Measurements from ENCODE around the gene PCDHGB3.
A peak's percentile ranks its signal among the peaks of the same experiment; 100 is the strongest.
"Not testable (repeated sequence)": the region's sequence is repeated elsewhere in the genome, so short reads cannot be mapped to it uniquely, and the experiment has no call there.

The PCDHGB3 gene

DNA sequence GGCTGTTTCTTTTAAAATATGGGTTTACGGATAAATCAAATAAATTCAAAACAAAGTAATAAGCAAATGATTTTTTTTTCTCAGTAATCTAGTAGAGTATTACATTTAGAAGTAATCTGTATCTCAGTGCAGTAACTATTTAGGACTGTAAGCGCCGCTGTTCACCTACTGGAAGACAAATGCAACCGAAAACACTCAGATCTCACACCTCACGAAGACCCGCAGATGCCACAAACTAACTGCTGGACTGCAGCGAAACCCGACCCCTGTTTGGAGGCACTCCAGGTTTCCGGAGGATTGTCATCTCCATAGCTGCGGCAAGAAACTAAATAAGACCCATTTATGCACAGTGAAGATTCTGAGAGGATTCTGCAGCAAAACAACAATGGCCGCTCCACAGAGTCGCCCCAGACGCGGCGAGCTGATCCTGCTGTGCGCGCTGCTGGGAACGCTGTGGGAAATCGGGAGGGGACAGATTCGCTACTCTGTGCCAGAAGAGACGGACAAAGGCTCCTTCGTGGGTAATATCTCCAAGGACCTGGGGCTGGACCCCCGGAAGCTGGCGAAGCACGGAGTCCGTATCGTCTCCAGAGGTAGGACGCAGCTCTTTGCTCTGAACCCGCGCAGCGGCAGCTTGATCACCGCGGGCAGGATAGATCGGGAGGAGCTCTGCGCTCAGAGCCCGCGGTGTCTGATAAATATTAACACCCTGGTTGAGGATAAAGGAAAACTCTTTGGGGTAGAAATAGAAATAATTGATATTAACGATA is 22.6 kb downstream of the PCDHGB3 start, which contains the start of gene PCDHGA8:
Gene PCDHGA8, plus strand, starts transcription at position 205 of the 770 bp plus-strand sequence. Its CDS starts 181 bp downstream, at position 386.
- no peak for DNase-seq (ENCODE audit: low read depth in 2 of 2)

DNA sequence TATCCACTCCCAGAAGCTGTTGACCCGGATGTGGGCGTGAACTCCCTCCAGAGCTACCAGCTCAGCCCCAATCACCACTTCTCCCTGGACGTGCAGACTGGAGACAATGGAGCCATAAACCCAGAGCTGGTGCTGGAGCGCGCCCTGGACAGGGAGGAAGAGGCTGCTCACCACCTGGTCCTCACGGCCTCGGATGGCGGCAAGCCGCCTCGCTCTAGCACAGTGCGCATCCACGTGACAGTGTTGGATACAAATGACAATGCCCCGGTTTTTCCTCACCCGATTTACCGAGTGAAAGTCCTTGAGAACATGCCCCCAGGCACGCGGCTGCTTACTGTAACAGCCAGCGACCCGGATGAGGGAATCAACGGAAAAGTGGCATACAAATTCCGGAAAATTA is 23.2 kb downstream of the PCDHGB3 start:
- DNase-seq (ENCODE audit: low read depth in 2 of 2), result no peak

DNA sequence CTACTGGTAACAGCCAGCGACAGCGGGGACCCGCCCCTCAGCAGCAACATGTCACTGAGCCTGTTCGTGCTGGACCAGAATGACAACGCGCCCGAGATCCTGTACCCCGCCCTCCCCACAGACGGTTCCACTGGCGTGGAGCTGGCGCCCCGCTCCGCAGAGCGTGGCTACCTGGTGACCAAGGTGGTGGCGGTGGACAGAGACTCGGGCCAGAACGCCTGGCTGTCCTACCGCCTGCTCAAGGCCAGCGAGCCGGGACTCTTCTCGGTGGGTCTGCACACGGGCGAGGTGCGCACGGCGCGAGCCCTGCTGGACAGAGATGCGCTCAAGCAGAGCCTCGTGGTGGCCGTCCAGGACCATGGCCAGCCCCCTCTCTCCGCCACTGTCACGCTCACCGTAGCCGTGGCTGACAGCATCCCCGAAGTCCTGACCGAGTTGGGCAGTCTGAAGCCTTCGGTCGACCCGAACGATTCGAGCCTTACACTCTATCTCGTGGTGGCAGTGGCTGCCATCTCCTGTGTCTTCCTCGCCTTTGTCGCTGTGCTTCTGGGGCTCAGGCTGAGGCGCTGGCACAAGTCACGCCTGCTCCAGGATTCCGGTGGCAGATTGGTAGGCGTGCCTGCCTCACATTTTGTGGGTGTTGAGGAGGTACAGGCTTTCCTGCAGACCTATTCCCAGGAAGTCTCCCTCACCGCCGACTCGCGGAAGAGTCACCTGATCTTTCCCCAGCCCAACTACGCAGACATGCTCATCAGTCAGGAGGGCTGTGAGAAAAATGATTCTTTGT is 24.6 kb downstream of the PCDHGB3 start:
- not testable (repeated sequence) for DNase-seq (ENCODE audit: low read depth in 2 of 2)

DNA sequence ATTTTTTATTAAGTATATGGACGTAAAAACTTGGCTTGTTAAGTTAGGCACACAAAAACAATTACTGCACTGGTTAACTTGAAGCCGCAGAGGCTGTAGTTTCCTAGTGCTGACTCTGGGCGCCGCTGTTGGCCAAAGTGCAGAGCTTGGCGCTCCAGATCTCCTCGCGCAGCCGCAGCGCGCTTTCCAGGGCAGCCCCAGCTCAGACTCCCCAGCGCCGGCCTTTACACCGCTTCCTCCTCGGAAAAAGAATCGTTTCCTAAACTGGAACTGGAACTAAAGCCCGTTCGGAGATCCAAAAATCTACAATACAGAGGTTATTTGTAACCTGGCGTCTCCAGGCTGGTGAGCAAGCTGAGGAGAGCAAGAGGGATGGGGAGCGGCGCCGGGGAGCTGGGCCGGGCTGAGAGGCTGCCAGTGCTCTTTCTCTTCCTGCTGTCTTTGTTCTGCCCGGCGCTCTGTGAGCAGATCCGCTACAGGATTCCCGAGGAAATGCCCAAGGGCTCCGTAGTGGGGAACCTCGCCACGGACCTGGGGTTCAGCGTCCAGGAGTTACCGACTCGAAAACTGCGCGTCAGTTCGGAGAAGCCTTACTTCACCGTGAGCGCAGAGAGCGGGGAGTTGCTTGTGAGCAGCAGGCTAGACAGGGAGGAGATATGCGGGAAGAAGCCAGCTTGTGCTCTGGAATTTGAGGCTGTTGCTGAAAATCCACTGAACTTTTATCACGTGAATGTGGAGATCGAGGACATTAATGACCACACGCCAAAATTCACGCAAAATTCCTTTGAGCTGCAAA is 27.9 kb downstream of the PCDHGB3 start, which contains the start of gene PCDHGB5:
Gene PCDHGB5, plus strand, starts transcription at position 192 of the 796 bp plus-strand sequence. Its CDS starts 181 bp downstream, at position 373.
- DNase-seq (ENCODE audit: low read depth in 2 of 2), result peak in 1 of 2 donors; percentile 24

DNA sequence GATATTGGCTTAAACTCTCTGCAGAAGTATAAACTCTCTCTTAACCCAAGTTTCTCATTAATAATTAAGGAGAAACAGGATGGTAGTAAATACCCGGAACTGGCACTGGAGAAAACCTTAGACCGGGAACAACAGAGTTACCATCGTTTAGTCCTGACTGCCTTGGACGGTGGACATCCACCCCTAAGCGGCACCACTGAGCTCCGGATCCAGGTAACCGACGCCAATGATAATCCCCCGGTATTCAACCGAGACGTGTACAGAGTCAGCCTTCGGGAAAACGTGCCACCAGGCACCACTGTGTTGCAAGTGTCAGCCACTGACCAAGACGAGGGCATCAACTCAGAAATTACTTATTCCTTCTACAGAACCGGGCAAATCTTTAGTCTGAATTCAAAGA is 28.6 kb downstream of the PCDHGB3 start:
- DNase-seq (ENCODE audit: low read depth in 2 of 2), result no peak

DNA sequence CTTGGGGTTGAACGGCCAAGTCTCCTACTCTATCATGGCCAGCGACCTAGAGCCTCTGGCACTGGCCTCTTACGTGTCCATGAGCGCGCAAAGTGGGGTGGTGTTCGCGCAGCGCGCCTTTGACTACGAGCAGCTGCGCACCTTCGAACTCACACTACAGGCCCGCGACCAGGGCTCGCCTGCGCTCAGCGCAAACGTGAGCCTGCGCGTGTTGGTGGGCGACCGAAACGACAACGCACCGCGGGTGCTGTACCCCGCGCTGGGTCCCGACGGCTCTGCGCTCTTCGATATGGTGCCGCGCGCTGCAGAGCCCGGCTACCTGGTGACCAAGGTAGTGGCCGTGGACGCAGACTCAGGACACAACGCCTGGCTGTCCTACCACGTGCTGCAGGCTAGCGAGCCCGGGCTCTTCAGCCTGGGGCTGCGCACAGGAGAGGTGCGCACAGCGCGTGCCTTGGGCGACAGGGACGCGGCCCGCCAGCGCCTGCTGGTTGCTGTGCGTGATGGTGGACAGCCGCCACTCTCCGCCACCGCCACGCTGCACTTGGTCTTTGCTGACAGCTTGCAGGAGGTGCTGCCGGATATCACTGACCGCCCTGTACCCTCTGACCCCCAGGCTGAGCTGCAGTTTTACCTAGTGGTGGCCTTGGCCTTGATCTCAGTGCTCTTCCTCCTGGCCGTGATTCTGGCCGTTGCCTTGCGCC is 29.7 kb downstream of the PCDHGB3 start:
- DNase-seq (ENCODE audit: low read depth in 2 of 2), result no peak

DNA sequence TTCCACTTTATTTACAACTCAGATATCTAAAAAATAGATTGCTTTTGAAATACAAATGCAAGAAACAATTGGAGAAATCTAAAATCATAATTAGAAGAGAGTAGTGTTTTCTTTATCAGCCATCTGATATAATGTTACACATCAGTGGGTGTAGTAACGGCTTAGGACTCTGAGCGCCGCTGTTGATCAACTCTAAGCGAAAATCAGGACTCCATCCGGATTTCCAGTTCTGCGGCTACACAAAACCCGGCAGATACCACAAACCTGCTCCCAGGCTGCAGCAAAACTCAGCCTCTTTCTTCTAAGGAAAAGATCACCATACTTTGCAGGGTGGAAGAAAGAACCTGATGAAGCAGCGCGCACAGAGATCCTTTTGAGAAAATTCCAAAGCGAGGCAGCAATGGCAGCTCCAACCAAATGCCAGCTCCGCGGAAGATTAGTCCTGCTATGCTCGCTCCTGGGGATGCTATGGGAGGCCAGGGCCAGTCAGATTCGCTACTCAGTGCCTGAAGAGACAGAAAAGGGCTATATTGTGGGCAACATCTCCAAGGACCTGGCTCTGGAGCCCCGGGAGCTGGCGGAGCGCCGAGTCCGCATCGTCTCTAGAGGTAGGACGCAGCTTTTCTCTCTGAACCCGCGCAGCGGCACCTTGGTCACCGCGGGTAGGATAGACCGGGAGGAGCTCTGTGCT is 32.7 kb downstream of the PCDHGB3 start, which contains the start of gene PCDHGA9:
Gene PCDHGA9, plus strand, starts transcription at position 226 of the 691 bp plus-strand sequence. Its CDS starts 175 bp downstream, at position 401.
- no peak for DNase-seq (ENCODE audit: low read depth in 2 of 2)

DNA sequence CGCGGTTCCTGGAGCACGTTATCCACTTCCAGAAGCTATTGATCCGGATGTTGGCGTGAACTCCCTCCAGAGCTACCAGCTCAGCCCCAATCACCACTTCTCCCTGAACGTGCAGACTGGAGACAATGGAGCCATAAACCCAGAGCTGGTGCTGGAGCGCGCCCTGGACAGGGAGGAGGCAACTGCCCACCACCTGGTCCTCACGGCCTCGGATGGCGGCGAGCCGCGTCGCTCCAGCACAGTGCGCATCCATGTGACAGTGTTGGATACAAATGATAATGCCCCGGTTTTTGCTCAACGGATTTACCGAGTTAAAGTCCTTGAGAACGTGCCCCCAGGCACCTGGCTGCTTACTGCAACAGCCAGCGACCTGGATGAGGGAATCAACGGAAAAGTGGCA is 33.3 kb downstream of the PCDHGB3 start:
- no peak for DNase-seq (ENCODE audit: low read depth in 2 of 2)

DNA sequence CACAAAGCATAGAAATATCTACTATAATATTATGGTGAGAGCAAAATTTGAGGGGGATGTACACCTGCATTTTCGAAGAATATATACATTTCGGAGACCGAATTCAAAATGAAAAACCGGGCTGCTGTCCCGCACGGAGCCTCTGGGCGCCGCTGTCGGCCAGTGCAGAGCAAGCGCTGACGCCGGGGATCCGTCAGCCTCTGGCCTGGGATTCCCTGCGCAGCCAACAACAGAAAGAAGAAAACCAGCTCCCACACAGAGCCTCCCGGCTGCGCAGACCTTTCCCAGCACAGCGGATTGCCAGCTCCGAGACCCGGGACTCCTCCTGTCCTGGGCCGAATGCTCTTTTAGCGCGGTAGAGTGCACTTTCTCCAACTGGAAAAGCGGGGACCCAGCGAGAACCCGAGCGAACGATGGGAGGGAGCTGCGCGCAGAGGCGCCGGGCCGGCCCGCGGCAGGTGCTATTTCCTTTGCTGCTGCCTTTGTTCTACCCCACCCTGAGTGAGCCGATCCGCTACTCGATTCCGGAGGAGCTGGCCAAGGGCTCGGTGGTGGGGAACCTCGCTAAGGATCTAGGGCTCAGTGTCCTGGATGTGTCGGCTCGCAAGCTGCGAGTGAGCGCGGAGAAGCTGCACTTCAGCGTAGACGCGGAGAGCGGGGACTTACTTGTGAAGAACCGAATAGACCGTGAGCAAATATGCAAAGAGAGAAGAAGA is 37.9 kb downstream of the PCDHGB3 start, which contains the start of gene PCDHGB6:
Gene PCDHGB6, plus strand, starts transcription at position 232 of the 716 bp plus-strand sequence. Its CDS starts 182 bp downstream, at position 414.
- peak in 1 of 2 donors; percentile 44 for DNase-seq (ENCODE audit: low read depth in 2 of 2)

DNA sequence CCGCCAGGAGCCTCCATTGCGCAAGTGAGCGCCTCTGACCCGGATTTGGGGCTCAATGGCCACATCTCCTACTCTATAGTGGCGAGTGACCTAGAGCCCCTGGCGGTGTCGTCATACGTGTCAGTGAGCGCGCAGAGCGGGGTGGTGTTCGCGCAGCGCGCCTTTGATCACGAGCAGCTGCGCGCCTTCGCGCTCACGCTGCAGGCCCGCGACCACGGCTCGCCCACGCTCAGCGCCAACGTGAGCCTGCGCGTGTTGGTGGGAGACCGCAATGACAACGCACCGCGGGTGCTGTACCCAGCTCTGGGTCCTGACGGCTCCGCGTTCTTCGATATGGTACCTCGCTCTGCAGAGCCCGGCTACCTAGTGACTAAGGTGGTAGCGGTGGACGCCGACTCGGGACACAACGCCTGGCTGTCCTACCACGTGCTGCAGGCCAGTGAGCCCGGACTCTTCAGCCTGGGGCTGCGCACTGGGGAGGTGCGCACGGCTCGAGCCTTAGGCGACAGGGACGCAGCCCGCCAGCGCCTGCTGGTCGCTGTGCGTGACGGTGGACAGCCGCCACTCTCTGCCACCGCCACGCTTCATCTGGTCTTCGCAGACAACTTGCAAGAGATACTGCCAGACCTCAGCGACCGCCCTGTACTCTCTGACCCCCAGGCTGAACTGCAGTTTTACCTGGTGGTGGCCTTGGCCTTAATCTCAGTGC is 39.7 kb downstream of the PCDHGB3 start:
- DNase-seq (ENCODE audit: low read depth in 2 of 2), result no peak

DNA sequence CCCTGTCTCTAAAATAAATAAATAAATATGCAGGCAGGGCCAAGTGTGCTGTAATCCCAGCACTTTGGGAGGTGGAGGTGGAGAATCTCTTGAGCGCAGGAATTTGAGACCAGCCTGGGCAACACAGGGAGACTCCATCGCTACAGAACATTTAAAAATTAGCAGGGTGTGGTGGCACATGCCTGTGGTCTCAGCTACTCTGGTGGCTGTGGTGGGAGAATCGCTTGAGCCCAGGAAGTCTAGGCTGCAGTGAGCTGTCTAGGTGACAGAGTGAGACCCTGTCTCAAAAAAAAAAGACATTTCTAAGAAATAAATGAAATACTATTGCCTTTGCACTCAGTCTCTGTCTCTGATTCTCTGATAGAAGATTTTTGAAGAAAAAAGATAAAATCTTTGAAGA is 41.5 kb downstream of the PCDHGB3 start:
- DNase-seq (ENCODE audit: low read depth in 2 of 2), result no peak

DNA sequence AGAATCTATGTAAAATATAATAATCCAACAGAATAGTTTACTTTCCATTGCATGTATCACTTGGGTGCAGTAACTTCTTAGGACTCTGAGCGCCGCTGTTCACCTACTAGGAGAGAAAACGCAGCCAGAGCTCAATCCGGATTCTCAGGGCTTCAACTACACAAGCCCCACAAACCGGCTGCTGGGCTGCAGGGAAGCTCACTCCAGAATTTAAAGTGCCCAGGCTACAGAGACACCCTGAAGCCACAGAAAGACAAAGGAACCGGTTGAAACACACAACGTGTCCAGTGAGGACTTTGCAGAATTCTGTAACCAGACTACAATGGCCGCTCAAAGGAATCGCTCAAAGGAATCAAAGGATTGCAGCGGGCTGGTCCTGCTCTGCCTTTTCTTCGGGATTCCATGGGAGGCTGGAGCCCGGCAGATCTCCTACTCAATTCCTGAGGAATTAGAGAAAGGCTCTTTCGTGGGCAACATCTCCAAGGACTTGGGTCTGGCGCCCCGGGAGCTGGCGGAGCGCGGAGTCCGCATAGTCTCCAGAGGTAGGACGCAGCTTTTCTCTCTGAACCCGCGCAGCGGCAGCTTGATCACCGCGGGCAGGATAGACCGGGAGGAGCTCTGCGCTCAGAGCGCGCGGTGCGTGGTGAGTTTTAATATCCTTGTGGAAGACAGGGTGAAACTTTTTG is 43.0 kb downstream of the PCDHGB3 start, which contains the start of gene PCDHGA10:
Gene PCDHGA10, plus strand, starts transcription at position 134 of the 686 bp plus-strand sequence. Its CDS starts 189 bp downstream, at position 323.
- DNase-seq (ENCODE audit: low read depth in 2 of 2), result peak; percentile 32 to 33

DNA sequence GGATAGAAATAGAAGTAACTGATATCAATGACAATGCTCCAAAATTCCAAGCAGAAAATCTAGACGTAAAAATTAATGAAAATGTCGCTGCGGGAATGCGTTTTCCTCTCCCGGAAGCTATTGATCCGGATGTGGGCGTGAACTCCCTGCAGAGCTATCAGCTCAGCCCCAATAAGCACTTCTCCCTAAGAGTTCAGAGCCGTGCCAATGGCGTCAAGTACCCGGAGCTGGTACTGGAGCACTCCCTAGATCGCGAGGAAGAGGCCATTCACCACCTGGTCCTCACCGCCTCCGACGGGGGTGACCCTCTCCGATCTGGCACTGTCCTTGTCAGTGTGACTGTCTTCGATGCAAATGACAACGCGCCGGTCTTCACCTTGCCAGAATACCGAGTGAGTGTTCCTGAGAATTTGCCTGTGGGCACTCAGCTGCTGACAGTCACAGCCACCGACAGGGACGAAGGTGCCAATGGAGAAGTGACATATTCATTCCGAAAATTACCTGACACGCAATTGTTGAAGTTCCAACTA is 43.6 kb downstream of the PCDHGB3 start:
- no peak for DNase-seq (ENCODE audit: low read depth in 2 of 2)

DNA sequence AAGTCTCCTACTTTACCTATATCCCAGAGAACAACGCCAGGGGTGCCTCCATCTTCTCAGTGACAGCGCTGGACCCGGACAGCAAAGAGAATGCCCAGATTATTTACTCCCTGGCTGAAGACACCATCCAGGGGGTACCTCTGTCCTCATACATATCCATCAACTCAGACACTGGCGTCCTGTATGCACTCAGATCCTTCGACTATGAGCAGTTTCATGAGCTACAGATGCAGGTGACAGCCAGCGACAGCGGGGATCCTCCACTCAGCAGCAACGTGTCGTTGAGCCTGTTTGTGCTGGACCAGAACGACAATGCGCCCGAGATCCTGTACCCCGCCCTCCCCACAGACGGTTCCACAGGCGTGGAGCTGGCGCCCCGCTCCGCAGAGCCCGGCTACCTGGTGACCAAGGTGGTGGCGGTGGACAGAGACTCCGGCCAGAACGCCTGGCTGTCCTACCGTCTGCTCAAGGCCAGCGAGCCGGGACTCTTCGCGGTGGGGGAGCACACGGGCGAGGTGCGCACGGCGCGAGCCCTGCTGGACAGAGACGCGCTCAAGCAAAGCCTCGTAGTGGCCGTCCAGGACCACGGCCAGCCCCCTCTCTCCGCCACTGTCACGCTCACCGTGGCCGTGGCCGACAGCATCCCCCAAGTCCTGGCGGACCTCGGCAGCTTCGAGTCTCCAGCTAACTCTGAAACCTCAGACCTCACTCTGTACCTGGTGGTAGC is 44.7 kb downstream of the PCDHGB3 start:
- DNase-seq (ENCODE audit: low read depth in 2 of 2), result not testable (repeated sequence)

DNA sequence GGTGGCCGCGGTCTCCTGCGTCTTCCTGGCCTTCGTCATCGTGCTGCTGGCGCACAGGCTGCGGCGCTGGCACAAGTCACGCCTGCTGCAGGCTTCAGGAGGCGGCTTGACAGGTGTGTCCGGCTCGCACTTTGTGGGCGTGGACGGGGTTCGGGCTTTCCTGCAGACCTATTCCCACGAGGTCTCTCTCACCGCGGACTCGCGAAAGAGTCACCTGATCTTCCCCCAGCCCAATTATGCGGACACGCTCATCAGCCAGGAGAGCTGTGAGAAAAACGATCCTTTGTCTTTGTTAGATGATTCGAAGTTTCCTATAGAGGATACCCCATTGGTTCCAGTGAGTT is 45.2 kb downstream of the PCDHGB3 start:
- not testable (repeated sequence) for DNase-seq (ENCODE audit: low read depth in 2 of 2)

DNA sequence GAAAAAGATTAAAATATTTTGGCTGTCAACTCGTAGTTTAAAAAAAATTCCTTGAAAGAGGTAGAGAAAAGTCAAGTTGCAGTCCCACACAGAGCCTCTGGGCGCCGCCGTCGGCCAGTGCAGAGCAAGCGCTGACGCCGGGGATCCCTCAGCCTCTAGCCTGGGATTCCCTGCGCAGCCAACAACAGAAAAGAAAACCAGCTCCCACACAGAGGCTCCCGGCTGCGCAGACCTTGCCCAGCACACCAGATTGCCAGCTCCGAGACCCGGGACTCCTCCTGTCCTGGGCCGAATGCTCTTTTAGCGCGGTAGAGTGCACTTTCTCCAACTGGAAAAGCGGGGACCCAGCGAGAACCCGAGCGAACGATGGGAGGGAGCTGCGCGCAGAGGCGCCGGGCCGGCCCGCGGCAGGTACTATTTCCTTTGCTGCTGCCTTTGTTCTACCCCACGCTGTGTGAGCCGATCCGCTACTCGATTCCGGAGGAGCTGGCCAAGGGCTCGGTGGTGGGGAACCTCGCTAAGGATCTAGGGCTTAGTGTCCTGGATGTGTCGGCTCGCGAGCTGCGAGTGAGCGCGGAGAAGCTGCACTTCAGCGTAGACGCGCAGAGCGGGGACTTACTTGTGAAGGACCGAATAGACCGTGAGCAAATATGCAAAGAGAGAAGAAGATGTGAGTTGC is 47.6 kb downstream of the PCDHGB3 start, which contains the start of gene PCDHGB7:
Gene PCDHGB7, plus strand, starts transcription at position 184 of the 679 bp plus-strand sequence. Its CDS starts 183 bp downstream, at position 367.
- peak in 1 of 2 donors; percentile 48 for DNase-seq (ENCODE audit: low read depth in 2 of 2)
